Kidney (tissue), 14 donors: ENCODE data around the gene APP. TPM values are rescaled to one million over a fixed set of nuclear protein-coding genes. Genes with fewer than 3 reads are reported as not detected.
A peak's percentile ranks its signal among the peaks of the same experiment; 100 is the strongest.

ENCODE experiments used
- DNase-seq, 5 donors: peaks; one replicate each; pipeline ENCODE4 v3.0.0-alpha.2; 2013 to 2020
- FAIRE-seq: peaks from 2 replicates; lab custom pipeline; 2012; peaks lifted over from hg19 to GRCh38; lab: Jason Lieb, UNC
- H3K27ac ChIP-seq, 2 donors: one replicate each; pipeline ENCODE4 v1.7.0; 2013; ENCODE audit warnings: low read depth in 2 of 2, low read length in 2 of 2, inconsistent platforms in 1 of 2
- H3K27me3 ChIP-seq: one replicate; pipeline ENCODE4 v1.7.1; 2013; ENCODE audit warnings: low read length, inconsistent platforms; ENCODE audit not compliant: control insufficient read depth, insufficient read depth
- H3K36me3 ChIP-seq, 3 donors: one replicate each; pipeline versions ENCODE4 v1.7.0 to v1.7.1; 2013; ENCODE audit warnings: low read length in 3 of 3, control low read depth in 1 of 3, inconsistent platforms in 1 of 3; ENCODE audit not compliant: insufficient read depth in 3 of 3, control insufficient read depth in 2 of 3
- H3K4me1 ChIP-seq, 3 donors: one replicate each; pipeline versions ENCODE4 v1.7.0 to v1.7.1; 2013; ENCODE audit warnings: low read length in 3 of 3, inconsistent platforms in 1 of 3, low read depth in 1 of 3; ENCODE audit not compliant: control insufficient read depth in 2 of 3, insufficient read depth in 2 of 3
- H3K4me3 ChIP-seq, 3 donors: one replicate each; pipeline versions ENCODE4 v1.7.0 to v1.8.1; 2013; ENCODE audit warnings: low read length in 3 of 3, control low read depth in 1 of 3, inconsistent platforms in 1 of 3
- H3K9ac ChIP-seq, 3 donors: one replicate each; pipeline versions ENCODE4 v1.7.0 to v1.7.1; 2013; ENCODE audit warnings: low read length in 3 of 3, control low read depth in 1 of 3, inconsistent platforms in 1 of 3
- H3K9me3 ChIP-seq, 3 donors: one replicate each; pipeline versions ENCODE4 v1.7.0 to v1.7.1; 2013; ENCODE audit warnings: low read length in 3 of 3, control low read depth in 1 of 3, inconsistent platforms in 1 of 3; ENCODE audit not compliant: control insufficient read depth in 2 of 3, insufficient read depth in 1 of 3
- CTCF ChIP-seq: IDR thresholded peaks from 3 replicates; pipeline ENCODE4 v1.5.1; 2012; ENCODE audit warnings: mild to moderate bottlenecking, moderate library complexity, borderline replicate concordance; ENCODE audit not compliant: insufficient read depth; ENCODE audit errors: extremely low read depth
- intact Hi-C: fragments of 100-400 bp; cut with DNase I; formaldehyde crosslinking; loops from one replicate; pipeline ENCODE4 v1.11.1; 2022
- polyA plus RNA-seq: library from polyadenylated mRNA; stranded (reverse); fragments of 350-450 nt; fragmentation: Illumina TruSeq; extraction: RNeasy Lipid Tissue Mini Kit (QIAGEN cat#74804); gene quantifications from one replicate; pipeline ENCODE4 v1.2.3, GENCODE V29; 2014; ENCODE audit warnings: low read depth, low replicate concordance; ENCODE audit not compliant: insufficient read depth
- total RNA-seq: library from RNA; stranded (reverse); fragmentation: NEBNext Ultra II Directional; extraction: Animal tissue kit (Norgen Biotek cat#: 25700); gene quantifications from one replicate; pipeline ENCODE4 v1.2.1, GENCODE V29; 2021
- donor health status: control.
- donor health status: control.
- donor health status: control.
- donor health status: control.
- donor health status: control.
- donor health status: DM: yes; HTN: yes; CAD: no.
- donor health status: Normal renal cell carcinoma (clear cell type).

APP gene
- total and polyA plus RNA-seq, 2 donors from 2014 or later: 472 to 1,303 TPM

DNA sequence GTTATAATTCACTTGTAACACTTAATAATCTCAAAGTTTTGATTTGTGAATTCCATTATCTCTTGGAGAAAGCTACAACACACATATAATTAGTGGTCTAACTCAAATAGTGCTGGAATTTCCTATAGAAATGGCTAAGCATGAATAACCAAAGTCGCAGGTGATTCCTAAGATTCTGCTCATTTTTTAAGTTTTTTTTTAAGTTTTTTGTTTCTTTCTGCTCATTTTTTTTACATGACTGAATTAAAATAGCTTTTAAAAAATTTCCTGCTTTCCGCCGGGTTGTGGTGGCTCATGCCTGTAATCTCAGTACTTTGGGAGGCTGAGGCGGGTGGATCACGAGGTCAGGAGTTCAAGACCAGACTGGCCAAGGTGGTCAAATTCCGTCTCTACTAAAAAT, 90.4 kb downstream of the APP start:
- intact Hi-C loops: no loop called here
- Histone ChIP-seq H3K4me3 (no peak overlapping the region), H3K9me3 (no peaks in the 10 kb centered on the region), H3K27ac (no peak overlapping the region), H3K27me3 (no peaks in the 10 kb centered on the region), H3K36me3 (no peaks in the 10 kb centered on the region), H3K9ac (no peak overlapping the region), H3K4me1 (no peaks in the 10 kb centered on the region)
- DNase-seq (no peak), FAIRE-seq (no peak)
- no peak for TF ChIP-seq CTCF

DNA sequence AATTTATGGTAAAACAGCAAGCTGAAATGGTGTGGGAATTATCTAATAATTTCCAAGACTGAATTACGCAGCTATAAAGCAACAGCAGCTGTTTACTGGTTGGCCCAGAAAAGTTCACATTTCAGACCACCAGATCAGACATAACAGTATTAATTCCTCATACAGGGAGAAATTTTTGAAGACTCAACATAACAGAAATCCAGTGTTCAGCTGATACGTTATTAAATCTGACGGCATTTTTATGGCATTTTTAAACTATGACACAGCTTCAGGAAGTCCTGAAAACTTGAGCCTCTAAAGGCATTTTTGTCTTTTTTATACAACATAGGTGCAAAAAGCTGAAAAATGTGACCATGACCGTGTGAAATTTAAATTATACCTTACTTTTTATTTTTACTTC, 91.2 kb downstream of the APP start:
- intact Hi-C loops: no loop called here

GRCh38 chr21:26077521-26077920, 93.0 kb downstream of the APP start:
- Histone ChIP-seq H3K4me3 (no peak overlapping the region), H3K9me3 (no peaks in the 10 kb centered on the region), H3K9ac (no peak overlapping the region), H3K27ac (no peak overlapping the region), H3K27me3 (no peaks in the 10 kb centered on the region), H3K36me3 (no peaks in the 10 kb centered on the region), H3K4me1 (no peaks in the 10 kb centered on the region)
- no peak for FAIRE-seq
- TF ChIP-seq CTCF: no peak
- peak in 3 of 5 donors; percentile 24 to 39 (median 39) for DNase-seq
- intact Hi-C loops: no loop called here

More for the DNA sequence above, 91.2 kb downstream of the APP start:
- TF ChIP-seq CTCF: no peak
- H3K4me3 ChIP-seq: no peak overlapping the region
- no peaks in the 10 kb centered on the region for H3K27me3 ChIP-seq
- H3K9me3 ChIP-seq: no peaks in the 10 kb centered on the region
- no peaks in the 10 kb centered on the region for H3K36me3 ChIP-seq
- H3K9ac ChIP-seq: no peak overlapping the region
- H3K4me1 ChIP-seq: no peaks in the 10 kb centered on the region
- H3K27ac ChIP-seq: no peak overlapping the region
- no peak for FAIRE-seq
- no peak for DNase-seq
